T-helper 22 cell (primary cell): ENCODE measurements around the gene PCDHGA5.
"Not testable (repeated sequence)": the region's sequence is repeated elsewhere in the genome, so short reads cannot be mapped to it uniquely, and the experiment has no call there.

ENCODE experiments used
- DNase-seq: peaks from one replicate; pipeline ENCODE4 v3.0.0-alpha.2; 2020; ENCODE audit warnings: low read depth

Gene PCDHGA5

DNA sequence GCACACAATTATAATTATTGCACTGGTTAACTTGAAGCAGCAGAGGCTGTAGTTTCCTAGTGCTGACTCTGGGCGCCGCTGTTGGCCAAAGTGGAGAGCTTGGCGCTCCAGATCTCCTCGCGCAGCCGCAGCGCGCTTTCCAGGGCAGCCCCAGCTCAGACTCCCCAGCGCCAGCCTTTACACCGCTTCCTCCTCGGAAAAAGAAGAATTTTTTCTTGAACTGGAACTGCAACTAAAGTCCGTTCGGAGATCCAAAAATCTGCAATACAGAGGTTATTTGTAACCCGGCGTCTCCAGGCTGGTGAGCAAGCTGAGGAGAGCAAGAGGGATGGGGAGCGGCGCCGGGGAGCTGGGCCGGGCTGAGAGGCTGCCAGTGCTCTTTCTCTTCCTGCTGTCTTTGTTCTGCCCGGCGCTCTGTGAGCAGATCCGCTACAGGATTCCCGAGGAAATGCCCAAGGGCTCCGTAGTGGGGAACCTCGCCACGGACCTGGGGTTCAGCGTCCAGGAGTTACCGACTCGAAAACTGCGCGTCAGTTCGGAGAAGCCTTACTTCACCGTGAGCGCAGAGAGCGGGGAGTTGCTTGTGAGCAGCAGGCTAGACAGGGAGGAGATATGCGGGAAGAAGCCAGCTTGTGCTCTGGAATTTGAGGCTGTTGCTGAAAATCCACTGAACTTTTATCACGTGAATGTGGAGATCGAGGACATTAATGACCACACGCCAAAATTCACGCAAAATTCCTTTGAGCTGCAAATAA is 23.8 kb downstream of the PCDHGA5 start, which contains the start of gene PCDHGB4:
Gene PCDHGB4 (plus strand): TSS at position 142 of the 755 bp plus-strand sequence. CDS start 187 bp downstream, at position 329.
- DNase-seq = not testable (repeated sequence)

GRCh38 chr5:141388661-141389060 is 24.7 kb downstream of the PCDHGA5 start:
- DNase-seq = no peak

- no peak for DNase-seq
These were observed 25.4 kb downstream of the PCDHGA5 start for GRCh38 chr5:141389153-141390042.

GRCh38 chr5:141392429-141393198 is 28.7 kb downstream of the PCDHGA5 start, which contains the start of gene PCDHGA8:
TSS of gene PCDHGA8 (plus strand) at chr5:141392633. CDS start at chr5:141392814, 181 bp downstream.
- no peak for DNase-seq

- no peak for DNase-seq
These were observed 29.3 kb downstream of the PCDHGA5 start for GRCh38 chr5:141393267-141393666.

DNA sequence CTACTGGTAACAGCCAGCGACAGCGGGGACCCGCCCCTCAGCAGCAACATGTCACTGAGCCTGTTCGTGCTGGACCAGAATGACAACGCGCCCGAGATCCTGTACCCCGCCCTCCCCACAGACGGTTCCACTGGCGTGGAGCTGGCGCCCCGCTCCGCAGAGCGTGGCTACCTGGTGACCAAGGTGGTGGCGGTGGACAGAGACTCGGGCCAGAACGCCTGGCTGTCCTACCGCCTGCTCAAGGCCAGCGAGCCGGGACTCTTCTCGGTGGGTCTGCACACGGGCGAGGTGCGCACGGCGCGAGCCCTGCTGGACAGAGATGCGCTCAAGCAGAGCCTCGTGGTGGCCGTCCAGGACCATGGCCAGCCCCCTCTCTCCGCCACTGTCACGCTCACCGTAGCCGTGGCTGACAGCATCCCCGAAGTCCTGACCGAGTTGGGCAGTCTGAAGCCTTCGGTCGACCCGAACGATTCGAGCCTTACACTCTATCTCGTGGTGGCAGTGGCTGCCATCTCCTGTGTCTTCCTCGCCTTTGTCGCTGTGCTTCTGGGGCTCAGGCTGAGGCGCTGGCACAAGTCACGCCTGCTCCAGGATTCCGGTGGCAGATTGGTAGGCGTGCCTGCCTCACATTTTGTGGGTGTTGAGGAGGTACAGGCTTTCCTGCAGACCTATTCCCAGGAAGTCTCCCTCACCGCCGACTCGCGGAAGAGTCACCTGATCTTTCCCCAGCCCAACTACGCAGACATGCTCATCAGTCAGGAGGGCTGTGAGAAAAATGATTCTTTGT is 30.6 kb downstream of the PCDHGA5 start:
- DNase-seq = not testable (repeated sequence)

DNA sequence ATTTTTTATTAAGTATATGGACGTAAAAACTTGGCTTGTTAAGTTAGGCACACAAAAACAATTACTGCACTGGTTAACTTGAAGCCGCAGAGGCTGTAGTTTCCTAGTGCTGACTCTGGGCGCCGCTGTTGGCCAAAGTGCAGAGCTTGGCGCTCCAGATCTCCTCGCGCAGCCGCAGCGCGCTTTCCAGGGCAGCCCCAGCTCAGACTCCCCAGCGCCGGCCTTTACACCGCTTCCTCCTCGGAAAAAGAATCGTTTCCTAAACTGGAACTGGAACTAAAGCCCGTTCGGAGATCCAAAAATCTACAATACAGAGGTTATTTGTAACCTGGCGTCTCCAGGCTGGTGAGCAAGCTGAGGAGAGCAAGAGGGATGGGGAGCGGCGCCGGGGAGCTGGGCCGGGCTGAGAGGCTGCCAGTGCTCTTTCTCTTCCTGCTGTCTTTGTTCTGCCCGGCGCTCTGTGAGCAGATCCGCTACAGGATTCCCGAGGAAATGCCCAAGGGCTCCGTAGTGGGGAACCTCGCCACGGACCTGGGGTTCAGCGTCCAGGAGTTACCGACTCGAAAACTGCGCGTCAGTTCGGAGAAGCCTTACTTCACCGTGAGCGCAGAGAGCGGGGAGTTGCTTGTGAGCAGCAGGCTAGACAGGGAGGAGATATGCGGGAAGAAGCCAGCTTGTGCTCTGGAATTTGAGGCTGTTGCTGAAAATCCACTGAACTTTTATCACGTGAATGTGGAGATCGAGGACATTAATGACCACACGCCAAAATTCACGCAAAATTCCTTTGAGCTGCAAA is 34.0 kb downstream of the PCDHGA5 start, which contains the start of gene PCDHGB5:
Gene PCDHGB5 (plus strand): TSS at position 192 of the 796 bp plus-strand sequence. CDS start 181 bp downstream, at position 373.
- DNase-seq = not testable (repeated sequence)

DNA sequence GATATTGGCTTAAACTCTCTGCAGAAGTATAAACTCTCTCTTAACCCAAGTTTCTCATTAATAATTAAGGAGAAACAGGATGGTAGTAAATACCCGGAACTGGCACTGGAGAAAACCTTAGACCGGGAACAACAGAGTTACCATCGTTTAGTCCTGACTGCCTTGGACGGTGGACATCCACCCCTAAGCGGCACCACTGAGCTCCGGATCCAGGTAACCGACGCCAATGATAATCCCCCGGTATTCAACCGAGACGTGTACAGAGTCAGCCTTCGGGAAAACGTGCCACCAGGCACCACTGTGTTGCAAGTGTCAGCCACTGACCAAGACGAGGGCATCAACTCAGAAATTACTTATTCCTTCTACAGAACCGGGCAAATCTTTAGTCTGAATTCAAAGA is 34.6 kb downstream of the PCDHGA5 start:
- DNase-seq = no peak

- no peak for DNase-seq
These were observed 35.7 kb downstream of the PCDHGA5 start for GRCh38 chr5:141399555-141400258.

DNA sequence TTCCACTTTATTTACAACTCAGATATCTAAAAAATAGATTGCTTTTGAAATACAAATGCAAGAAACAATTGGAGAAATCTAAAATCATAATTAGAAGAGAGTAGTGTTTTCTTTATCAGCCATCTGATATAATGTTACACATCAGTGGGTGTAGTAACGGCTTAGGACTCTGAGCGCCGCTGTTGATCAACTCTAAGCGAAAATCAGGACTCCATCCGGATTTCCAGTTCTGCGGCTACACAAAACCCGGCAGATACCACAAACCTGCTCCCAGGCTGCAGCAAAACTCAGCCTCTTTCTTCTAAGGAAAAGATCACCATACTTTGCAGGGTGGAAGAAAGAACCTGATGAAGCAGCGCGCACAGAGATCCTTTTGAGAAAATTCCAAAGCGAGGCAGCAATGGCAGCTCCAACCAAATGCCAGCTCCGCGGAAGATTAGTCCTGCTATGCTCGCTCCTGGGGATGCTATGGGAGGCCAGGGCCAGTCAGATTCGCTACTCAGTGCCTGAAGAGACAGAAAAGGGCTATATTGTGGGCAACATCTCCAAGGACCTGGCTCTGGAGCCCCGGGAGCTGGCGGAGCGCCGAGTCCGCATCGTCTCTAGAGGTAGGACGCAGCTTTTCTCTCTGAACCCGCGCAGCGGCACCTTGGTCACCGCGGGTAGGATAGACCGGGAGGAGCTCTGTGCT is 38.7 kb downstream of the PCDHGA5 start, which contains the start of gene PCDHGA9:
Gene PCDHGA9 (plus strand): TSS at position 226 of the 691 bp plus-strand sequence. CDS start 175 bp downstream, at position 401.
- DNase-seq = no peak

GRCh38 chr5:141403387-141403786 is 39.4 kb downstream of the PCDHGA5 start:
- no peak for DNase-seq

GRCh38 chr5:141407790-141408505 is 44.0 kb downstream of the PCDHGA5 start, which contains the start of gene PCDHGB6:
TSS of gene PCDHGB6 (plus strand) at chr5:141408021. CDS start at chr5:141408203, 182 bp downstream.
- DNase-seq = not testable (repeated sequence)

DNA sequence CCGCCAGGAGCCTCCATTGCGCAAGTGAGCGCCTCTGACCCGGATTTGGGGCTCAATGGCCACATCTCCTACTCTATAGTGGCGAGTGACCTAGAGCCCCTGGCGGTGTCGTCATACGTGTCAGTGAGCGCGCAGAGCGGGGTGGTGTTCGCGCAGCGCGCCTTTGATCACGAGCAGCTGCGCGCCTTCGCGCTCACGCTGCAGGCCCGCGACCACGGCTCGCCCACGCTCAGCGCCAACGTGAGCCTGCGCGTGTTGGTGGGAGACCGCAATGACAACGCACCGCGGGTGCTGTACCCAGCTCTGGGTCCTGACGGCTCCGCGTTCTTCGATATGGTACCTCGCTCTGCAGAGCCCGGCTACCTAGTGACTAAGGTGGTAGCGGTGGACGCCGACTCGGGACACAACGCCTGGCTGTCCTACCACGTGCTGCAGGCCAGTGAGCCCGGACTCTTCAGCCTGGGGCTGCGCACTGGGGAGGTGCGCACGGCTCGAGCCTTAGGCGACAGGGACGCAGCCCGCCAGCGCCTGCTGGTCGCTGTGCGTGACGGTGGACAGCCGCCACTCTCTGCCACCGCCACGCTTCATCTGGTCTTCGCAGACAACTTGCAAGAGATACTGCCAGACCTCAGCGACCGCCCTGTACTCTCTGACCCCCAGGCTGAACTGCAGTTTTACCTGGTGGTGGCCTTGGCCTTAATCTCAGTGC is 45.8 kb downstream of the PCDHGA5 start:
- DNase-seq = no peak

GRCh38 chr5:141411575-141411974 is 47.6 kb downstream of the PCDHGA5 start:
- DNase-seq = no peak

- no peak for DNase-seq
These were observed 49.0 kb downstream of the PCDHGA5 start, which contains the start of gene PCDHGA10 for GRCh38 chr5:141412854-141413539. TSS of gene PCDHGA10 (plus strand) at chr5:141412987. CDS start at chr5:141413176, 189 bp downstream.

- no peak for DNase-seq
These were observed 49.6 kb downstream of the PCDHGA5 start for GRCh38 chr5:141413540-141414069.
